HEK293 (cell line): ENCODE results near the gene VSTM2B.
A peak's percentile ranks its signal among the peaks of the same experiment; 100 is the strongest.

Experiments used
- CTCF ChIA-PET: fragments of 350-600 bp; formaldehyde crosslinking; extraction: SDS; loops from one replicate; lab custom pipeline; 2021; ENCODE audit warnings: antibody characterized with exemption; lab: Yijun Ruan, JAX
- POLR2A ChIA-PET: fragments of 300-600 bp; formaldehyde crosslinking; extraction: SDS; loops from one replicate; lab custom pipeline; 2020; ENCODE audit warnings: antibody characterized with exemption, inconsistent platforms; lab: Yijun Ruan, JAX
- H3K27ac ChIP-seq: fragments of 200-500 bp; sonication (Bioruptor generic); 2 replicates; pipeline ENCODE4 v1.5.1; 2014; ENCODE audit warnings: low read depth, low read length, control low read depth, inconsistent platforms; ENCODE audit errors: extremely low read depth
- H3K36me3 ChIP-seq, 2 experiments: fragments of 200-500 bp in 1 of 2; sonication (Bioruptor generic) in 1 of 2; 1 replicate in 1 of 2; 2 replicates in 1 of 2; pipeline ENCODE4 v1.5.1; 2014 to 2017; ENCODE audit warnings: inconsistent platforms in 2 of 2, low read length in 2 of 2; ENCODE audit not compliant: control insufficient read depth in 2 of 2, insufficient read depth in 1 of 2
- H3K4me1 ChIP-seq: fragments of 200-500 bp; sonication (Bioruptor generic); 2 replicates; pipeline ENCODE4 v1.5.1; 2014; ENCODE audit warnings: mild to moderate bottlenecking, low read length, inconsistent platforms; ENCODE audit not compliant: control insufficient read depth, insufficient read depth
- H3K4me3 ChIP-seq: 2 replicates; pipeline ENCODE4 v1.5.1; 2011; ENCODE audit warnings: low read depth, mild to moderate bottlenecking, control low read depth, low read length, moderate library complexity
- H3K9me3 ChIP-seq: fragments of 200-500 bp; sonication (Bioruptor generic); 2 replicates; pipeline ENCODE4 v1.5.1; 2014; ENCODE audit warnings: low read depth, low read length, inconsistent platforms; ENCODE audit not compliant: control insufficient read depth, insufficient read depth
- GLI4 ChIP-seq: fragments of 450-650 bp; formaldehyde crosslinking; IDR thresholded peaks from 2 replicates; pipeline ENCODE4 v1.5.1; 2016; ENCODE audit warnings: missing biosample characterization, missing genetic modification characterization
- GLIS2 ChIP-seq: fragments of 450-650 bp; formaldehyde crosslinking; IDR thresholded peaks from 2 replicates; pipeline ENCODE4 v1.5.1; 2016; ENCODE audit warnings: missing biosample characterization, missing genetic modification characterization
- KLF8 ChIP-seq: fragments of 450-650 bp; formaldehyde crosslinking; IDR thresholded peaks from 2 replicates; pipeline ENCODE4 v1.5.1; 2016; ENCODE audit warnings: missing biosample characterization, missing genetic modification characterization
- MEIS1 ChIP-seq: sonication (generic); formaldehyde crosslinking; IDR thresholded peaks from 2 replicates; pipeline ENCODE4 v1.8.1; 2022; ENCODE audit warnings: missing genetic modification reagents, mild to moderate bottlenecking, borderline replicate concordance
- REPIN1 ChIP-seq: fragments of 450-650 bp; formaldehyde crosslinking; IDR thresholded peaks from 2 replicates; pipeline ENCODE4 v1.5.1; 2017; ENCODE audit warnings: missing biosample characterization, missing genetic modification characterization, low read depth
- SALL2 ChIP-seq: fragments of 450-650 bp; formaldehyde crosslinking; IDR thresholded peaks from 2 replicates; pipeline ENCODE4 v1.5.0; 2017; ENCODE audit warnings: missing biosample characterization, mild to moderate bottlenecking, missing genetic modification characterization, borderline replicate concordance
- ZBTB8A ChIP-seq: fragments of 450-650 bp; formaldehyde crosslinking; IDR thresholded peaks from 2 replicates; pipeline ENCODE4 v1.5.1; 2016; ENCODE audit warnings: missing biosample characterization, missing genetic modification characterization
- ZFP41 ChIP-seq: fragments of 450-650 bp; formaldehyde crosslinking; IDR thresholded peaks from 2 replicates; pipeline ENCODE4 v1.5.1; 2016; ENCODE audit warnings: missing biosample characterization, missing genetic modification characterization, borderline replicate concordance
- ZNF138 ChIP-seq: fragments of 450-650 bp; formaldehyde crosslinking; IDR thresholded peaks from 2 replicates; pipeline ENCODE4 v1.5.1; 2016; ENCODE audit warnings: missing biosample characterization, missing genetic modification characterization, borderline replicate concordance
- ZNF324 ChIP-seq: fragments of 450-650 bp; formaldehyde crosslinking; IDR thresholded peaks from 2 replicates; pipeline ENCODE4 v1.5.1; 2016; ENCODE audit warnings: missing biosample characterization, missing genetic modification characterization
- ZNF335 ChIP-seq: fragments of 450-650 bp; formaldehyde crosslinking; conservative IDR thresholded peaks from 2 replicates; pipeline ENCODE4 v1.5.1; 2016; ENCODE audit warnings: missing biosample characterization, missing genetic modification characterization
- ZNF341 ChIP-seq: fragments of 450-650 bp; formaldehyde crosslinking; IDR thresholded peaks from 2 replicates; pipeline ENCODE4; 2016; ENCODE audit warnings: low read depth, missing biosample characterization, missing genetic modification characterization
- ZNF549 ChIP-seq: fragments of 450-650 bp; IDR thresholded peaks from 2 replicates; pipeline ENCODE4 v1.5.1; 2018; ENCODE audit warnings: missing biosample characterization, missing genetic modification characterization, mild to moderate bottlenecking, inconsistent platforms, moderate library complexity
- ZNF623 ChIP-seq: fragments of 450-650 bp; formaldehyde crosslinking; IDR thresholded peaks from 2 replicates; pipeline ENCODE4 v1.5.1; 2016; ENCODE audit warnings: missing biosample characterization, missing genetic modification characterization
- ZSCAN16 ChIP-seq: fragments of 450-650 bp; formaldehyde crosslinking; IDR thresholded peaks from 2 replicates; pipeline ENCODE4 v1.5.1; 2016; ENCODE audit warnings: missing biosample characterization, missing genetic modification characterization
- TF ChIP-seq, protein P1 (sequence below): fragments of 450-650 bp; formaldehyde crosslinking; IDR thresholded peaks from 2 replicates; pipeline ENCODE4 v1.5.1; 2016; ENCODE audit warnings: missing biosample characterization, missing genetic modification characterization
- TF ChIP-seq, protein P2 (sequence below): fragments of 450-650 bp; formaldehyde crosslinking; IDR thresholded peaks from 2 replicates; pipeline ENCODE4 v1.5.1; 2017; ENCODE audit warnings: missing biosample characterization, mild to moderate bottlenecking, missing genetic modification characterization, moderate library complexity
- TF ChIP-seq, protein P3 (sequence below): fragments of 450-650 bp; formaldehyde crosslinking; IDR thresholded peaks from 2 replicates; pipeline ENCODE4 v1.5.1; 2016; ENCODE audit warnings: missing biosample characterization, missing genetic modification characterization

The VSTM2B gene

DNA sequence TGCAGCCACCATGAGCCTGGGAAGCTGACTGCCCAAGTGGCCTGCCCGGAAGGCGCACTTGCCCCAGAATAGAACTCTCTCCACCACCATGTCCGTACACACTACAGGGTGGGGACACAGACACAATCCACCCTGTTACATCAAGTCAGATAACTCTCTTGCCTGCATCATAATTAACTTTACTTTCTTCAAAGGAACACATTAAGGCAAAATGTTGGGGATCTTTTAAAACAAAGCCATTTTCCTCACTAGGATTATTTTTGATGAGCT, 23.3 kb upstream of the VSTM2B start:
- Histone ChIP-seq H3K9me3 (no peaks in the 10 kb centered on the region), H3K27ac (no peak overlapping the region), H3K4me3 (no peak overlapping the region), H3K36me3 (no peaks in the 10 kb centered on the region)
- POLR2A ChIA-PET: no interaction called here
- CTCF ChIA-PET: interaction anchor here (0.7 to 1.3 kb wide), 4 partner anchors 24 to 239 kb away, joined by 3 to 7 read pairs (median 3); no protein-coding TSS in a partner anchor
- TF ChIP-seq SALL2: no peak
- TF ChIP-seq, all 188 proteins: peak for 0
- H3K4me1 ChIP-seq: no peaks in the 10 kb centered on the region

DNA sequence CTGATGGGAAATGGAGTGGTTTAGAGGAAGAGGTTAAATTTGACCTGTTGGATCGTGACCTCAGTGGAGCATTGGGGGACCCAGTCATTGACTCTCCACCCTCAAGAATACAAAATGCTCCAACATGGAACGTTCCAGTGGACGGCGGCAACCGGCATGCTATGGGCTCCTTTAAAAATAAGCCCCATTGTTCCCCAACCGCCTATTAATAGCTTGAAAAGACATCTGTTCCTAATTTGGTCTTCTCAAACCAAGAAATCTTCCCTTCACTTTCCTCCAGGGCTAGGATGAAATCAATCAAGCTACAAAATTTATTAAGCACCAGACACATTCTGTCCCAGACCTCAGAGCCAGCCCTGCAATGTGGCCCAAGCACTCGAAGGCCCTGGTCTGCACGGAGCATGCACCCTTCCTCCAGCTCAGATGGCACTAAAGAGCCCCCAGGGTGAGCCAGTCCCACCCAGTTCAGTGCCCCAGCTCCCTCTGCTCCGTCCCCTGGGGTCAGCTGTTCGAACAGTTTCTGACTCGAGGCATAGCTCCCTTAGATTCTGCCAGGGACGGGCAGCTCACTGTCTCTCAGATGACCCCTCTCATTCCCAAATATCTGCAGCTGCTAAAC, 22.5 kb upstream of the VSTM2B start:
- CTCF ChIA-PET: interaction anchor here (0.6 to 2.4 kb wide), 7 partner anchors 13 to 1372 kb away, joined by 3 to 15 read pairs (median 3); no protein-coding TSS in a partner anchor
- TF ChIP-seq MEIS1 (CRISPR knock-in tag) (no peak), ZNF138 (tag by site-specific recombination) (no peak)
- TF ChIP-seq, protein P1, sequence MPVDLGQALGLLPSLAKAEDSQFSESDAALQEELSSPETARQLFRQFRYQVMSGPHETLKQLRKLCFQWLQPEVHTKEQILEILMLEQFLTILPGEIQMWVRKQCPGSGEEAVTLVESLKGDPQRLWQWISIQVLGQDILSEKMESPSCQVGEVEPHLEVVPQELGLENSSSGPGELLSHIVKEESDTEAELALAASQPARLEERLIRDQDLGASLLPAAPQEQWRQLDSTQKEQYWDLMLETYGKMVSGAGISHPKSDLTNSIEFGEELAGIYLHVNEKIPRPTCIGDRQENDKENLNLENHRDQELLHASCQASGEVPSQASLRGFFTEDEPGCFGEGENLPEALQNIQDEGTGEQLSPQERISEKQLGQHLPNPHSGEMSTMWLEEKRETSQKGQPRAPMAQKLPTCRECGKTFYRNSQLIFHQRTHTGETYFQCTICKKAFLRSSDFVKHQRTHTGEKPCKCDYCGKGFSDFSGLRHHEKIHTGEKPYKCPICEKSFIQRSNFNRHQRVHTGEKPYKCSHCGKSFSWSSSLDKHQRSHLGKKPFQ (tag by site-specific recombination): no peak
- POLR2A ChIA-PET: no interaction called here

DNA sequence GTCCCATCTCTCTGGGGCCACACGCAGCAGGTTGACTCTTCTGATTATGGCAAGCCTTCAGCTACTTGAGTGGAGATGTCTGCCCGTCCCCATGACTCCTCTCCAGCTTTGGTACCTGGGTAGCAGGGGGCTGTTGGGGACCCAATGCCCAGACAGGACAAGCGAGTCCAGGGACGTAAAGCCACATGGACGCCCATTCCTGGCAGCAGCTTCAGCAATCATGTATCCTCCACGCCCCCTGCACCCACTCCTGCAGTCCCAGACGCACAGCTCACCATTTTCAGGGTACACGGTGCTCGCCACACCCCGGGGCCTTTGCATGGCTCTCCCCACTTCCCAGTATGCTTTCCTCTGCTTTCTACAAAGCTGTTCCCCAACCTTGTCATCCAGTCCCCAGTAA, 22.0 kb upstream of the VSTM2B start:
- TF ChIP-seq ZNF623 (tag by site-specific recombination): peak; percentile 61
- TF ChIP-seq, protein P2, sequence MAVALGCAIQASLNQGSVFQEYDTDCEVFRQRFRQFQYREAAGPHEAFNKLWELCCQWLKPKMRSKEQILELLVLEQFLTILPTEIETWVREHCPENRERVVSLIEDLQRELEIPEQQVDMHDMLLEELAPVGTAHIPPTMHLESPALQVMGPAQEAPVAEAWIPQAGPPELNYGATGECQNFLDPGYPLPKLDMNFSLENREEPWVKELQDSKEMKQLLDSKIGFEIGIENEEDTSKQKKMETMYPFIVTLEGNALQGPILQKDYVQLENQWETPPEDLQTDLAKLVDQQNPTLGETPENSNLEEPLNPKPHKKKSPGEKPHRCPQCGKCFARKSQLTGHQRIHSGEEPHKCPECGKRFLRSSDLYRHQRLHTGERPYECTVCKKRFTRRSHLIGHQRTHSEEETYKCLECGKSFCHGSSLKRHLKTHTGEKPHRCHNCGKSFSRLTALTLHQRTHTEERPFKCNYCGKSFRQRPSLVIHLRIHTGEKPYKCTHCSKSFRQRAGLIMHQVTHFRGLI (tag by site-specific recombination): no peak
- CTCF ChIA-PET: interaction anchor here (0.5 to 2.4 kb wide), 6 partner anchors 14 to 1371 kb away, joined by 3 to 15 read pairs (median 4); no protein-coding TSS in a partner anchor

More for the DNA sequence above, 22.5 kb upstream of the VSTM2B start:
- Histone ChIP-seq H3K9me3 (no peaks in the 10 kb centered on the region), H3K4me1 (no peaks in the 10 kb centered on the region), H3K4me3 (no peak overlapping the region), H3K27ac (no peak overlapping the region), H3K36me3 (no peaks in the 10 kb centered on the region)

DNA sequence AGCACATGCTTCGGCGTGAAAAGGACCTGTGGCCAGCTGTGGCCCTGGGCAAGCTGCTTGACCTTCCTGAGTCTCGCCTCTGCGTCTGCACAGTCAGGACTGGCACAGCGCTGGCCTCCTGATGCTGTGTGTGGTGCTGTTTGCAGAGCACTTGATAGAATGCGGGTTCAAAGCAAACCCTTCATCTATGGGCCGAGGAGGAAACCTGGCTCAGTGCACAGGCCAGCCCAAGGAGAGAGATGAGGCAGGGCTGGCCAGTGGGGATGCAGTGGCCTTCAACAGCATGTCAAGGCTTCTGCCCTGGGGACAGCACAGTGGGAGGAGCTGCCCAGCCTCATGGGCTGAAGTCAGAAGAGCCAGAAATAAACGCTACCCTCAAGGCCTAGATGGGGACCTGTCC, 21.3 kb upstream of the VSTM2B start:
- POLR2A ChIA-PET: no interaction called here
- H3K27ac ChIP-seq: no peak overlapping the region
- no peaks in the 10 kb centered on the region for H3K36me3 ChIP-seq
- no peaks in the 10 kb centered on the region for H3K9me3 ChIP-seq
- CTCF ChIA-PET: interaction anchor here (0.5 to 2.4 kb wide), 5 partner anchors 14 to 310 kb away, joined by 3 to 15 read pairs (median 3); no protein-coding TSS in a partner anchor
- no peaks in the 10 kb centered on the region for H3K4me1 ChIP-seq
- H3K4me3 ChIP-seq: no peak overlapping the region
- TF ChIP-seq ZNF324 (tag by site-specific recombination) (no peak), ZSCAN16 (tag by site-specific recombination) (0 out of 2 replicates have a peak, but pooled peaks have one; percentile 72), GLI4 (tag by site-specific recombination) (no peak)

More for the DNA sequence above, 22.0 kb upstream of the VSTM2B start:
- no peak overlapping the region for H3K4me3 ChIP-seq
- POLR2A ChIA-PET: no interaction called here
- no peaks in the 10 kb centered on the region for H3K9me3 ChIP-seq
- H3K27ac ChIP-seq: no peak overlapping the region
- H3K4me1 ChIP-seq: no peaks in the 10 kb centered on the region
- no peaks in the 10 kb centered on the region for H3K36me3 ChIP-seq

DNA sequence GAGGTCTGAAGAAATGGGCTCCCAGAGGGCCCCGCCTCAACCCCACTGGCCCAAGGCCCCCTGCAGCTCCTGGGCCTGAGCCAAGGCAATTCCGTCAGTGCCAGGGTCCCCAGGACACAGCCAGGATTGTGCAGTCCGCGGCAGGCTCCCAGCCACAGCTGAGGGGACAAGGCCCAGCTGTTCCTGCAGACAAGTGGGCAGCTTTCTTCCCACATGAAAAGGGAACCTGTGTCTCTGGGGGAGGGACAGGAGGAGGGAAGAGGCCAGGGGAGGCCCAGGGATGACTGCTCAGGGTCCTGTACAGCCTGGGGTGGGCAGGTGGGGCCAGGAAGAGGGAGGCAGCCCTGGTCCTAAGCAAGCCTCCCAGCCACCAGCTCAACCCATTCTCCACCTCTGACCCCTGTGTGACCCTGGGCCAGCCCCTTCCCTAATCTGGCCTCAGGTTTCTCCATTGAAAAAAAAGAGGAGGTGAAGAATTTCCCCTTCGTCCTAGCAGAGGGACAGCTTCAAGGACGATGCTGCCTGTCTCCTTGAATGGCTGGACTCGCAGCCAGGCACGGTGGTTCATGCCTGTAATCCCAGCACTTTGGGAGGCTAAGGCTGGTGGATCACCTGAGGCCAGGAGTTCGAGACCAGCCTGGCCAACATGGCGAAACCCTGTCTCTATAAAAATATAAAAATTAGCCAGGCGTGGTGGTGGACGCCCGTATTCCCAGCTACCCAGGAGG, 20.5 kb upstream of the VSTM2B start:
- POLR2A ChIA-PET: no interaction called here
- CTCF ChIA-PET: interaction anchor here (0.6 to 2.4 kb wide), 5 partner anchors 23 to 242 kb away, joined by 3 to 15 read pairs (median 3); no protein-coding TSS in a partner anchor
- no peak overlapping the region for H3K4me3 ChIP-seq
- no peaks in the 10 kb centered on the region for H3K36me3 ChIP-seq
- no peaks in the 10 kb centered on the region for H3K4me1 ChIP-seq
- no peaks in the 10 kb centered on the region for H3K9me3 ChIP-seq
- no peak overlapping the region for H3K27ac ChIP-seq
- TF ChIP-seq ZFP41: no peak
- TF ChIP-seq KLF8 (tag by site-specific recombination): no peak
- TF ChIP-seq, protein P3, sequence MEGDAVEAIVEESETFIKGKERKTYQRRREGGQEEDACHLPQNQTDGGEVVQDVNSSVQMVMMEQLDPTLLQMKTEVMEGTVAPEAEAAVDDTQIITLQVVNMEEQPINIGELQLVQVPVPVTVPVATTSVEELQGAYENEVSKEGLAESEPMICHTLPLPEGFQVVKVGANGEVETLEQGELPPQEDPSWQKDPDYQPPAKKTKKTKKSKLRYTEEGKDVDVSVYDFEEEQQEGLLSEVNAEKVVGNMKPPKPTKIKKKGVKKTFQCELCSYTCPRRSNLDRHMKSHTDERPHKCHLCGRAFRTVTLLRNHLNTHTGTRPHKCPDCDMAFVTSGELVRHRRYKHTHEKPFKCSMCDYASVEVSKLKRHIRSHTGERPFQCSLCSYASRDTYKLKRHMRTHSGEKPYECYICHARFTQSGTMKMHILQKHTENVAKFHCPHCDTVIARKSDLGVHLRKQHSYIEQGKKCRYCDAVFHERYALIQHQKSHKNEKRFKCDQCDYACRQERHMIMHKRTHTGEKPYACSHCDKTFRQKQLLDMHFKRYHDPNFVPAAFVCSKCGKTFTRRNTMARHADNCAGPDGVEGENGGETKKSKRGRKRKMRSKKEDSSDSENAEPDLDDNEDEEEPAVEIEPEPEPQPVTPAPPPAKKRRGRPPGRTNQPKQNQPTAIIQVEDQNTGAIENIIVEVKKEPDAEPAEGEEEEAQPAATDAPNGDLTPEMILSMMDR (tag by site-specific recombination): no peak
- no peak for TF ChIP-seq ZNF549 (tag by site-specific recombination)
- no peak for TF ChIP-seq ZBTB8A (tag by site-specific recombination)
- no peak for TF ChIP-seq REPIN1
- TF ChIP-seq ZNF335: peak; percentile 54
- peak; percentile 46; the same call in 1 of the 2 replicates for TF ChIP-seq GLIS2 (tag by site-specific recombination)
- TF ChIP-seq ZNF341 (tag by site-specific recombination): peak; percentile 81
